Measurements from ENCODE around the gene DNAH7. TPM values are rescaled to one million over a fixed set of nuclear protein-coding genes. Genes with fewer than 3 reads are reported as not detected.

DNAH7 gene
- total and polyA plus RNA-seq, 2 experiments from 2014 or later = 0.35 to 1.1 TPM

DNA sequence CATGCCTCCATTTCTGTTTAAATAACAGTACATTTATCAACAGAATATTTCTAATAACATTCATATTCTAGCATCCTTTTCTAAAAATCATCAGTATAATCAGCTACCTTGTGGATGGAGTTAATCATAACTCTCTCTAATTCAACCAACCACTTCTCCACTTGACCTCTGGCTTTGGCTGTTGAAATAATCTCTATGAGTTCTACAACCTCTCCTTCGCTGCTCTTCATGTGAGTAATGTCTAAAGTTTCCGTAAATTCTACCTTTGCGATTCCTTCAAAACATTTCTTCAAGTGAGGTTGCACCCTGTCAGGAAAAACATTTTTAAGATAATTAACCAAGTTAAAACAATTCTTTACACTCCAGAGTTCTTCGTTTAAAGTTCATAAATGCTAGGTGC, 134.2 kb downstream of the DNAH7 start (continued):
- TF ChIP-seq ZNF462 (CRISPR knock-in tag; IDR thresholded peaks at IDR 0.05) = no peak
- TF ChIP-seq CREB1 (CRISPR knock-in tag; IDR thresholded peaks at IDR 0.05; ENCODE audit: low read depth) = no peak

- DNase-seq (ENCODE audit: low spot score) = no peak
- ATAC-seq = no peak
- Histone ChIP-seq H3K36me3 (ENCODE audit: insufficient read depth) (no peaks in the 10 kb centered on the region), H3K4me1 (ENCODE audit: insufficient read depth) (no peaks in the 10 kb centered on the region), H3K9me2 (ENCODE audit: insufficient read depth) (no peaks in the 10 kb centered on the region), H3K79me2 (replicated peaks; ENCODE audit: insufficient read depth) (no peaks in the 10 kb centered on the region), H3K4me3 (no peak overlapping the region), H3K4me2 (no peak overlapping the region), H3F3A (replicated peaks; ENCODE audit: low read depth) (no peaks in the 10 kb centered on the region), H4K20me1 (replicated peaks; ENCODE audit: insufficient read depth) (no peaks in the 10 kb centered on the region), H3K27ac (ENCODE audit: low read depth) (no peak overlapping the region), H3K27me3 (ENCODE audit: insufficient read depth) (no peaks in the 10 kb centered on the region), H2AFZ (no peak overlapping the region)
- H3K9me3 Mint-ChIP-seq = no peaks in the 10 kb centered on the region
- no peaks in the 10 kb centered on the region for H3K27me3 Mint-ChIP-seq (ENCODE audit: insufficient read depth, low read depth, poor library complexity)
- H3K4me1 Mint-ChIP-seq = no peaks in the 10 kb centered on the region
- H3K36me3 Mint-ChIP-seq (ENCODE audit: low read depth) = 0 out of 3 replicates have a peak, but pooled peaks cover 2% of the 10 kb centered on the region
- no peak overlapping the region for H3K4me3 Mint-ChIP-seq
- TF ChIP-seq ZNF114 (CRISPR knock-in tag; IDR thresholded peaks at IDR 0.05) (no peak), REST (IDR thresholded peaks at IDR 0.05; ENCODE audit: unreplicated experiment) (no peak), CREB1 (CRISPR knock-in tag; IDR thresholded peaks at IDR 0.05; ENCODE audit: low read depth) (no peak), NANOG (IDR thresholded peaks at IDR 0.05; ENCODE audit: borderline replicate concordance) (no peak)
- TF ChIP-seq, protein P1, sequence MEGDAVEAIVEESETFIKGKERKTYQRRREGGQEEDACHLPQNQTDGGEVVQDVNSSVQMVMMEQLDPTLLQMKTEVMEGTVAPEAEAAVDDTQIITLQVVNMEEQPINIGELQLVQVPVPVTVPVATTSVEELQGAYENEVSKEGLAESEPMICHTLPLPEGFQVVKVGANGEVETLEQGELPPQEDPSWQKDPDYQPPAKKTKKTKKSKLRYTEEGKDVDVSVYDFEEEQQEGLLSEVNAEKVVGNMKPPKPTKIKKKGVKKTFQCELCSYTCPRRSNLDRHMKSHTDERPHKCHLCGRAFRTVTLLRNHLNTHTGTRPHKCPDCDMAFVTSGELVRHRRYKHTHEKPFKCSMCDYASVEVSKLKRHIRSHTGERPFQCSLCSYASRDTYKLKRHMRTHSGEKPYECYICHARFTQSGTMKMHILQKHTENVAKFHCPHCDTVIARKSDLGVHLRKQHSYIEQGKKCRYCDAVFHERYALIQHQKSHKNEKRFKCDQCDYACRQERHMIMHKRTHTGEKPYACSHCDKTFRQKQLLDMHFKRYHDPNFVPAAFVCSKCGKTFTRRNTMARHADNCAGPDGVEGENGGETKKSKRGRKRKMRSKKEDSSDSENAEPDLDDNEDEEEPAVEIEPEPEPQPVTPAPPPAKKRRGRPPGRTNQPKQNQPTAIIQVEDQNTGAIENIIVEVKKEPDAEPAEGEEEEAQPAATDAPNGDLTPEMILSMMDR (conservative IDR thresholded peaks at IDR 0.05; ENCODE audit: low read depth in 2 of 2) = no peak
- no peak overlapping the region for H3K27ac Mint-ChIP-seq
These were observed 139.1 kb downstream of the DNAH7 start for GRCh38 chr2:195929531-195929930.
